Gastroesophageal sphincter (tissue), 3 donors: ENCODE measurements around the gene TELO2.

ENCODE experiments used
- POLR2AphosphoS5 ChIP-seq: sonication (generic); formaldehyde crosslinking; IDR thresholded peaks from one replicate; pipeline ENCODE4 v1.6.1; 2017; ENCODE audit warnings: antibody characterized with exemption
- TF ChIP-seq, protein P1 (sequence below), 4 experiments: fragments of 200-600 bp in 2 of 4; fragments of 450-650 bp in 2 of 4; sonication (generic) in 1 of 4; IDR thresholded peaks; one replicate each; pipeline ENCODE4 v1.5.1; 2017 to 2019; ENCODE audit warnings: antibody characterized with exemption in 4 of 4, mild to moderate bottlenecking in 2 of 4, moderate library complexity in 2 of 4

DNA sequence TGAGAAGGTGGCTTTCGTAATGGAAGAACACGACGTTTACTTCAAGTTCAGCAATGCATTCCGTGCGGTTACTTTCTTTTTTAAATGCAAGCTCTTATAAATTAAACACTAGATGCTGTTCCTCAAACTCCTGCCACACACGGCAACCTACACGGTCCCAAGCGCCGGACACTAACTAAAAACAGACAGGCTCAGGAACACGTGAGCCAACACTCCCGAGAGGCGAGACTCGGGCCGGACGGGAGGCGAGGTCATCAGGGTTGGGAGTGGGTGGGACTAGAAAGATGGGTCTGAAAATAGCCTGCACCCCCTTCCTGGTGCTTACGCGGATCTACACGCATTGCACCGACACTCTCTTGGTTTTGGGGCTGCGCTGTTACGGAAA is 24.7 kb upstream of the TELO2 start:
- TF ChIP-seq, protein P1, sequence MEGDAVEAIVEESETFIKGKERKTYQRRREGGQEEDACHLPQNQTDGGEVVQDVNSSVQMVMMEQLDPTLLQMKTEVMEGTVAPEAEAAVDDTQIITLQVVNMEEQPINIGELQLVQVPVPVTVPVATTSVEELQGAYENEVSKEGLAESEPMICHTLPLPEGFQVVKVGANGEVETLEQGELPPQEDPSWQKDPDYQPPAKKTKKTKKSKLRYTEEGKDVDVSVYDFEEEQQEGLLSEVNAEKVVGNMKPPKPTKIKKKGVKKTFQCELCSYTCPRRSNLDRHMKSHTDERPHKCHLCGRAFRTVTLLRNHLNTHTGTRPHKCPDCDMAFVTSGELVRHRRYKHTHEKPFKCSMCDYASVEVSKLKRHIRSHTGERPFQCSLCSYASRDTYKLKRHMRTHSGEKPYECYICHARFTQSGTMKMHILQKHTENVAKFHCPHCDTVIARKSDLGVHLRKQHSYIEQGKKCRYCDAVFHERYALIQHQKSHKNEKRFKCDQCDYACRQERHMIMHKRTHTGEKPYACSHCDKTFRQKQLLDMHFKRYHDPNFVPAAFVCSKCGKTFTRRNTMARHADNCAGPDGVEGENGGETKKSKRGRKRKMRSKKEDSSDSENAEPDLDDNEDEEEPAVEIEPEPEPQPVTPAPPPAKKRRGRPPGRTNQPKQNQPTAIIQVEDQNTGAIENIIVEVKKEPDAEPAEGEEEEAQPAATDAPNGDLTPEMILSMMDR (IDR thresholded peaks at IDR 0.05) = no peak
- TF ChIP-seq POLR2AphosphoS5 = no peak
